Stimulated activated CD4-positive, alpha-beta T cell treated with anti-CD3 and anti-CD28 coated beads, TNF-alpha, amount 100 ng/mL, for 24 hours (primary cell): ENCODE data around the gene H19.

Source experiments
- DNase-seq, 3 experiments: peaks; one replicate each; pipeline ENCODE4 v3.0.0-alpha.2; 2020; ENCODE audit warnings: low read depth in 3 of 3

Gene H19

GRCh38 chr11:1982873-1983600, 14.6 kb downstream of the H19 start:
- DNase-seq: no peak

DNA sequence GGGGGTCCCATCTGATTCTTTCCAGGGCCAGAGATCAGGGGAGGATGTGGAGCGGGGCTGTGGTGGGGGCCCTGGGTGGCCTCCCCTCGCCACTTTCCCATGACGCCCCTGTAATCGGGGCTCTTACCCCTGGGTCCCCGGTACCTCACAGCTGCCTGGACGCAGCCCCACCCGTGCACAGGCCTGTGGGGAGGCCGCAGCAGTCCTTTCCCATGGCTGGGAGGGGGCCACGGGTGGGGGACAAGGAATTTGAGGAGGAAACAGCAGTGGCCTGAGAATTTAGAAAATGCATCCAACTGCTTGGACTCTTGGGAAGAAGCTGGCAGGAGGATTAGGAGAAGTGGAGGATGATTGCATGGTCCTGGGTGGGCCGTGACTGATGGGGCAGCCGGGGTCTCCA, 18.0 kb downstream of the H19 start:
- DNase-seq: no peak

DNA sequence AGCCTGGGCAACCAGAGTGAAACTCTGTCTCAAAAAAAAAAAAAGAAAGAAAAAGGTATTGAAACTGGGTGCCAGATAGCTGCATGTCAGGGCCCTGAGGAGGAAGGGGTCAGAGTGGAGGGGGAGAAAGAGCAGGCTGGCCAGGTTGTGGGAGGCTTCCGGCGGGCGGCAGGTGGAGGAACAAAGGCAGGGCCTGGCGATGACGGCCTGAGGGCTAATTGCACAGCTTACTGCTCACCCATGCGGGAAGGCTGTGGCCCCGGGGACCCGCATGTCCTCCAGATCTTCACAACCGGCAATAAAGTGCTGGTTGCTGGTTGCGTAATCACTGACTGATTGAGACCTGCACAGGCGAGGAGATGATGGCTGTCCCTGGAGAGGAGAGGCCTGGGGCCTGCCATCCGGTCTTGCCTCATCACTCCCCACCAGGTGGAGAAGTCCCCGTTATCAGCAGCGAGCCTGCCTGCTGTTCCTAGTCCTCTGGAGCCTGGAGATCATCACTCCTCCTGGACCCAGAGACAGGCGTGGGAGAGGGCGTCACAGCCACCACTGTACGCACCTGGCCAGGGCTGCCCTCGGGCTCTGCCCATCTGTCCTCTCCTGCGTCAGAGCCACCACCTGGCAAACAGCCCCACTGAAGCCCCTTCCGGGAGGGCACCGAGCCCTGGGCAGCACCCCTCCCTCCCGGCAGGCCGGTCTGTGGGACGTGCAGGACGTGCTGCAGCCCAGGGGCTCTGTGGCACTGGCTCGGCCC, 18.7 kb downstream of the H19 start:
- DNase-seq: no peak

DNA sequence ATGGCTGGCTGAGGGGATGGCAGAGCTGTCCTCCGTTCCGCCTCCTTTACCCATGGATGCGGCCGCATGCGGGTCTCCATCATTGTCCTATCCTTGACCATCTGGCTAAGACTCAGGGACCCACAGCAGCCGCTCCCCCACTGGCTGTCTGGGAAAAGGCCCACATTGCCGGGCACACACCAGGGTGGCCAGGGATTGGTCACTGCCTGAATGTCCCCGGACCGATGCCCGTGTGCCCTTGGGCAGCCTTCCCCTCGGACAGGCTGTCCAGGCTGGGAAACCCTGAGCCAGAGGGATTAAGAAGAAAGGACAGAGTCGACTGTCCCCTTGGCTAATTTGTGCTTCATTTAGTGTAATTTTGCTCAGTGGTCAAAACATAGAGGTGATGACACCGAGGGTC, 22.5 kb downstream of the H19 start:
- no peak for DNase-seq

- DNase-seq: no peak
These were observed 26.7 kb downstream of the H19 start for GRCh38 chr11:1970956-1971355.

GRCh38 chr11:1969776-1970175, 27.9 kb downstream of the H19 start:
- DNase-seq: no peak

DNA sequence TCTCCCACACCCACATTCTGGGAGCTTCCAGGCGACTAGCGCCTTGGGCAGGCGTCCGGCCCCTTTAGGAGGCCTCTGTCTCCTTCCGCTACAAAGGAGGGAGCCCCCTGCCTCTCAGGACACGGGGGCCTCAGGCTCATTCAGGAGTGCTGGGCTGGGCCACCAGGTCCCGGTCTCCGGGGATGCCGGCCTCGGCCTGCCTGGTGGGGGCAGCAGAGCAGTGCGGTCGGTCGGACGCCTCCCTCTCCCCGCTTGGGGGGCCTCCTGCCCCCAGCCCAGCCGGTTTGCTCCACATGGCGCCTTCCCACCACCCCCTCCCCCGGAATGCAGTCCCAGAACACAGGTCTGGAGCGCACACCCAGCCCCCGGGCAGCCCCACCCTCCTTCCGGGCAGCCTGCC, 28.6 kb downstream of the H19 start:
- no peak for DNase-seq

GRCh38 chr11:1968454-1969002, 29.1 kb downstream of the H19 start:
- no peak for DNase-seq

DNA sequence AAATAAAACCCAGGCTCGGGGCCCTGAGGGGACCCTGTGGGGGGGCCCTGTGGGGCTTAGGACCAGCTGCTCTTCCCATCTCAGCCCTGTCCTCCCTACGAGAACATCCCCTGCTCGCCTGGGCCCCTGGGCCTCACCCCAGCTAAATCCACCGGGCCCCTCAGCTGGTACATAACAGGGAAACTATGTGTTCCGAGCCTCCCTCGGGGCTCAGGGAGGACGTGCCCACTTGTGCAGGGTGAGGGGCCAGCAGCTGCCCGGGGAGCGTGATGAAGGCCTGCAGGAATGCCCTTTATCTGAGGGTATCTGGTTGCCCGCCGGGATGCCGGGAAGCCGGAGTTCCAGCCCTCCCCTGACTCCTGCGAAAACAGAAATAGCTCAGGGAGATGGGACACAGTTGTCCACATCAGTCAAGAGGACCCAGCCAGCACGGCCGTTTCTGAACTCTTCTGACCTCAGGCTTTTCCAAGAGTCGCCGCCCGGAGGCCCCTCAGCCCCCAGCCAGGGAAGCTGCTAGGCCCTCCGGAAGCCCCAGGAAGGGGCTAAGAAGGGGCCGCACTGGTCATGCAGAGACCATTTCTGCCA, 29.9 kb downstream of the H19 start:
- DNase-seq: no peak

DNA sequence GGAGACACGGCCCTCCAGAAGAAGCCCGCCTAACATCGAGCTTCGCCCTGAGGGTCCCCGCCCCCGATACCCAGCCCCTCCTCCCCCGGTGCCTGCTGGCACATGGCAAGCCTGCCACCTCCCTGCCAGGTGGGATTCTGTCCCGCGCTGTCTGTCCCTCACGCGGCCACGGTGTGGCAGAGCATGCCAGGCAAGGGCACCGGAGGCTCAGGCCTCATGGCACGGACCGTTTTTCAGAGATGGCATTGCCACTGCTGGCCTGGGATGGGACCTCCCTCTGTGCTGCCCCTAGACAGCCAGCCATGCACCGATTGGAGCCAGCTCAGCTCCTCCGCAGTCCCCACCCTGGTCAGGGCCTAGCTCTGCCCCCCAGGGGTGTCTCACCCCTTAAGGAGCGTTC, 31.1 kb downstream of the H19 start:
- DNase-seq: no peak

GRCh38 chr11:1964955-1965354, 32.7 kb downstream of the H19 start:
- DNase-seq: no peak

GRCh38 chr11:1964348-1964747, 33.3 kb downstream of the H19 start:
- no peak for DNase-seq

DNA sequence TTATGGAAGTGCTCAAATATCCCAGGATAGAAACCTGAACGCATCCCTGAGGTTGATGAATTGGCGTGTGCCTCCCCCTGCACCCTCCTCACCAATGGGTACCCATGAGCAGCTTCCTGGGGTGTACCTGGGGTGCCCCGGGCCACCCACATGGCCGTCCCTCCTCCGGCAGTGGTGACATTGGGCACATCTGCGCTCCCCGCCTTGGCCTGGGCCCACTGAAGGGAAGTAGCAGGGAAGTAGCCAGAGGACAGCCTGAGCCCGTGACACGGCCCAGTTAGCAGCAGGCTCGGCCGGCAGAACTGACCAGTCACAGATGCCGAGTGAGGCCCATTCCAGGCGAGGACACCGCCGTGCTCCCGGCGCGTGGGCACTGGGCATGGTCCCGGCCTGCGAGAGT, 33.8 kb downstream of the H19 start:
- no peak for DNase-seq

- DNase-seq: no peak
These were observed 37.9 kb downstream of the H19 start for GRCh38 chr11:1959786-1960185.

- DNase-seq: no peak
These were observed 39.3 kb downstream of the H19 start for GRCh38 chr11:1958367-1958766.

DNA sequence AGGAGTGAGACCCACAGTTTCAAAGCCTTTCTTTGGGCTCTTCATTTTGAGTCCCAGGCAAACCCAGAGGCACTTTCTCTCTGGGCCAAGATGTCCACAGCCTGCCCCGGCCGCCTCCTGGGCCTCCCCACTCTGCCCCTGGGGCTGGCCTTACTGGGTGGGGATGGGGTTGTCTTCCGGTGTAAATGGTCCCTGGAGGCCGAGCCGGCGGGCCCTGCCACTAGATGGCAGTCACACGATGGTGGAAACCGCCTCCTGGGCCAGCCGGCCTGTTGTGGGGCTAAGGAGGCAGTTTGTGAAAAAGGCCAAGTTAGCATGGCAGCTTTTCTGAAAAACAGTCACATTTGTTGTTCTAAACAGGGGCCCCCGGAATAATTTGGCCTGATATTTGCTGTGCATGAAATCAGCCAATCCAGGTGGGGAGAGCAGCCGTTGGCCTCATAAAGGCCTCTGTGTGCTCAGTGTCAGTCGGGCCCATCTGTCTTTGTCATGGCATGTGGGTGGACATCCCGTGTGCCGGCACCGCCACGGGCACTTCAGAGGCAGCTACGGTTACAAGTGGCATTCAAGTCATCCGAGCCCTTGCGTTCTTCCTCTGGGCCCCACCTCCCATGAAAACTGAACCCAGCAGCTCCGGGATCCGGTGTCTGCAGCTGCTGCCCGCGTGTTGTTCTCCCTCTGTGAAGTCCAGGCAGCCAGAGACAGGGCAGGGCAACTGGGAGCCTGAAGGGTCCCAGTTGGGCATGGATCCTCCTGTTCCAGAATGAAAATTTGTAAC, 44.0 kb downstream of the H19 start:
- DNase-seq: peak in 1 of 3 experiments; percentile 12

- no peak for DNase-seq
These were observed 44.7 kb downstream of the H19 start for GRCh38 chr11:1952806-1953482.

GRCh38 chr11:1949922-1950321, 47.7 kb downstream of the H19 start:
- no peak for DNase-seq

GRCh38 chr11:1949302-1949701, 48.3 kb downstream of the H19 start:
- DNase-seq: no peak

DNA sequence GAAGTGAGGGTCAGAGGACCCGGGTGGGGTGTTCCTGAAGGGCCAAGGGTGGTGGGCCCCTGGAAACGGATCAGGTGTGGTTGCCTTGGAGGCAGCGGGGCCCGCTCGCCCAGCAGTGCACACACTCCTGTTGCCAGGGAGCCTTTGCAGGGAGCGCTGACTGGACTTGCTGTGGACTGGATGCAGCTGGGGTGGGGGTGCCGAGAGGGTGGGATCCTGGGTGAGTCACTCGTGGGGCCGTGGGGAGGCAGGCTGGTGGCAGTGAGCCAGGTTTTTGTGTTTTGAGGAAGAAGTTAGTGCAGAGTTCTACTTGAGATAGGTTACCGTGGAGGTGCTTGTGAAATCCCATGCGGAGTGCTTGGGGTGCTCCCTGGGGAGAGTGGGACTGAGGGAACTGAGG, 49.3 kb downstream of the H19 start:
- no peak for DNase-seq

DNA sequence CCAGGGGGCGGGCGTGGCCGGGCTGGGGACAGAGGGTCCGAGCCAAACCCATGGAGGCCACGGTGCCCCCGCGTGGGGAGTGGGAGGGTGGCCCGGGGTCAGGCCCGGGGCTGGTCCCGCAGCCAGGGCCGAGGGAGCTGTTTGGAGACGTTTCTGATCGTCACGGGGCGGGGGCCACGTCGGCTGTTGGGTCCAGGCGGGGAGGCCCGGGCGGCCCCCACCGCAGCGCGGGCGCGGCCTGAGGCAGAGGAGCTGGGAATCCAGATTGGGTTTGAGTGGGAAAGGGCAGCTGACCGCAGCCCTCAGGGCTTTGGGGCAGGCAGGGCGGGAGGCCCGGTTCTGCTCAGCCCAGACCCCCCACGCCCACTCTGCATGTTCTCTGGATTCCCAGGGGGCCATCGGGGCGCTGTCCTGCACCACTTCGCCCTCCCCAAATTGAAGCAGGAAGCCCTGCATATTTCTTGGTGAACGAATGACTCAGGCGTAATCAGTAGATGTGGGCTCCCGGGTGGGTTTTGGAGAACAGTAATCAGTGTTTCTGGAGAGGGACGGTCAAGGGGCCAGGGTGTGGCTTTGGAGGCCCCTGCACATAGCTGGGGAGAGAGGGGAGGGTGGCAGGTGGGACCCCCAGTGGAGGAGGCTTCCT, 49.9 kb downstream of the H19 start:
- DNase-seq: no peak
